OCI-LY3 (cell line): Measurements from ENCODE around the gene BRICD5.

ENCODE experiments used
- H2AFZ ChIP-seq: fragments of 200-600, 300-600 bp; shearing (Covaris generic); 2 replicates; pipeline ENCODE4 v1.6.0; 2014; ENCODE audit warnings: antibody characterized with exemption, low read depth, low read length
- H3K27ac ChIP-seq: fragments of 200-600, 300-600 bp; sonication (generic); 2 replicates; pipeline ENCODE4 v1.5.1; 2014; ENCODE audit warnings: mild to moderate bottlenecking, low read length, moderate library complexity, mixed read lengths
- H3K27me3 ChIP-seq: fragments of 200-600, 300-600 bp; sonication (generic); 2 replicates; pipeline ENCODE4 v1.6.1; 2014; ENCODE audit warnings: low read depth, low read length, mixed read lengths
- H3K36me3 ChIP-seq: fragments of 200-600, 300-600 bp; sonication (generic); replicated peaks from 2 replicates; pipeline ENCODE3; 2014; ENCODE audit warnings: low read depth, low read length, mixed read lengths
- H3K4me1 ChIP-seq: fragments of 300-600, 200-600 bp; sonication (generic); 2 replicates; pipeline ENCODE4 v1.6.1; 2014; ENCODE audit warnings: low read length, mixed read lengths
- H3K4me2 ChIP-seq: fragments of 200-600, 300-600 bp; sonication (generic); 2 replicates; pipeline ENCODE4 v1.6.1; 2014; ENCODE audit warnings: low read length, mixed read lengths
- H3K4me3 ChIP-seq: fragments of 300-600, 200-600 bp; sonication (generic); 2 replicates; pipeline ENCODE4 v1.5.1; 2014; ENCODE audit warnings: antibody characterized with exemption, mild to moderate bottlenecking, low read length, moderate library complexity
- H3K79me2 ChIP-seq: fragments of 300-600, 200-600 bp; shearing (Covaris generic); 2 replicates; pipeline ENCODE4 v1.6.1; 2014; ENCODE audit warnings: mild to moderate bottlenecking, low read length, mixed read lengths
- H3K9ac ChIP-seq: fragments of 300-600, 200-600 bp; shearing (Covaris generic); 2 replicates; pipeline ENCODE4 v1.6.0; 2014; ENCODE audit warnings: mild to moderate bottlenecking, low read length, moderate library complexity
- H3K9me3 ChIP-seq: fragments of 200-600, 300-600 bp; shearing (Covaris generic); 2 replicates; pipeline ENCODE4 v1.6.1; 2014; ENCODE audit warnings: low read length, mixed read lengths; ENCODE audit not compliant: insufficient read depth
- H4K20me1 ChIP-seq: fragments of 200-600, 300-600 bp; sonication (generic); 2 replicates; pipeline ENCODE4 v1.6.1; 2016; ENCODE audit warnings: low read length, mixed read lengths; ENCODE audit not compliant: insufficient read depth
- EZH2phosphoT487 ChIP-seq: fragments of 200-600 bp; shearing (Covaris generic); IDR thresholded peaks from 2 replicates; pipeline ENCODE4 v1.6.1; 2018; ENCODE audit warnings: antibody characterized with exemption, mixed run types, low read depth
- TF ChIP-seq, protein P1 (sequence below): fragments of 200-600, 300-600 bp; sonication (generic); IDR thresholded peaks from 2 replicates; pipeline ENCODE4 v1.5.1; 2014; ENCODE audit warnings: antibody characterized with exemption, low read length, low read depth

The BRICD5 gene

DNA sequence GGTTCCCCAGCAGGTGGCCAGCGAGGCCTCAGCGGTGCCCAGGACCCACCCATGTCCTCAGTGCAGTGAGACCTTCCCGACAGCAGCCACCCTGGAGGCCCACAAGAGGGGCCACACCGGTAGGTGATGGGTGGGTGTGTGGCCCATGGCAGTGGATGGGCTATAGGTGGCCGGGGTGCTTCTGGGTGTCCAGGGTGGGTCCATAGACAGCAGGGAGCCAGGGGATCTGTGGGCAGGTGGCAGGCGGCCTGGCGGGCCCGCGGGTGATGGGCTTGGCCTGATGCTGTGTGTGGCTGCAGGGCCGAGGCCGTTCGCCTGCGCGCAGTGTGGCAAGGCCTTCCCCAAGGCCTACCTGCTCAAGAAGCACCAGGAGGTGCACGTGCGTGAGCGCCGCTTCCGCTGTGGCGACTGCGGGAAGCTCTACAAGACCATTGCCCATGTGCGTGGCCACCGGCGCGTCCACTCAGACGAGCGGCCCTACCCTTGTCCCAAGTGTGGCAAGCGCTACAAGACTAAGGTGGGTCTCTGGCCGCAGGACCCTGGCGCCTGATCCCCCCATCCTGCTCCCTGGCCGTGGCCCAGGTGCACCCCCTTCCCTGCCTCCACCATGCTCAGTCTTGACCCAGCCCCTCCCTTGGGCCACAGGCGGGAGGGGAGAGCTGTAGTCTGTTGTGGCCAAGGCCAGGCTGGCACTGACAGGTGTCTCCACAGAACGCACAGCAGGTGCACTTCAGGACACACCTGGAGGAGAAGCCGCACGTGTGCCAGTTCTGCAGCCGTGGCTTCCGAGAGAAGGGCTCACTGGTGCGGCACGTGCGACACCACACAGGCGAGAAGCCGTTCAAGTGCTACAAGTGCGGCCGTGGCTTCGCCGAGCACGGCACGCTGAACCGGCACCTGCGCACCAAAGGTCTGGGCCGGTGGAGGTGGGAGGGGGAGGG lies 23.5 kb upstream of the BRICD5 start:
- TF ChIP-seq EZH2phosphoT487 = no peak
- TF ChIP-seq, protein P1, sequence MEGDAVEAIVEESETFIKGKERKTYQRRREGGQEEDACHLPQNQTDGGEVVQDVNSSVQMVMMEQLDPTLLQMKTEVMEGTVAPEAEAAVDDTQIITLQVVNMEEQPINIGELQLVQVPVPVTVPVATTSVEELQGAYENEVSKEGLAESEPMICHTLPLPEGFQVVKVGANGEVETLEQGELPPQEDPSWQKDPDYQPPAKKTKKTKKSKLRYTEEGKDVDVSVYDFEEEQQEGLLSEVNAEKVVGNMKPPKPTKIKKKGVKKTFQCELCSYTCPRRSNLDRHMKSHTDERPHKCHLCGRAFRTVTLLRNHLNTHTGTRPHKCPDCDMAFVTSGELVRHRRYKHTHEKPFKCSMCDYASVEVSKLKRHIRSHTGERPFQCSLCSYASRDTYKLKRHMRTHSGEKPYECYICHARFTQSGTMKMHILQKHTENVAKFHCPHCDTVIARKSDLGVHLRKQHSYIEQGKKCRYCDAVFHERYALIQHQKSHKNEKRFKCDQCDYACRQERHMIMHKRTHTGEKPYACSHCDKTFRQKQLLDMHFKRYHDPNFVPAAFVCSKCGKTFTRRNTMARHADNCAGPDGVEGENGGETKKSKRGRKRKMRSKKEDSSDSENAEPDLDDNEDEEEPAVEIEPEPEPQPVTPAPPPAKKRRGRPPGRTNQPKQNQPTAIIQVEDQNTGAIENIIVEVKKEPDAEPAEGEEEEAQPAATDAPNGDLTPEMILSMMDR = no peak
- Histone ChIP-seq H4K20me1 (no peaks in the 10 kb centered on the region), H3K4me3 (no peak overlapping the region), H3K27ac (no peak overlapping the region), H3K4me2 (no peak overlapping the region), H3K79me2 (no peaks in the 10 kb centered on the region; the same call in 1 of the 2 replicates), H3K9ac (no peak overlapping the region), H3K36me3 (peaks cover 20% of the 10 kb centered on the region), H2AFZ (no peak overlapping the region), H3K4me1 (no peaks in the 10 kb centered on the region), H3K9me3 (no peaks in the 10 kb centered on the region), H3K27me3 (no peaks in the 10 kb centered on the region)

DNA sequence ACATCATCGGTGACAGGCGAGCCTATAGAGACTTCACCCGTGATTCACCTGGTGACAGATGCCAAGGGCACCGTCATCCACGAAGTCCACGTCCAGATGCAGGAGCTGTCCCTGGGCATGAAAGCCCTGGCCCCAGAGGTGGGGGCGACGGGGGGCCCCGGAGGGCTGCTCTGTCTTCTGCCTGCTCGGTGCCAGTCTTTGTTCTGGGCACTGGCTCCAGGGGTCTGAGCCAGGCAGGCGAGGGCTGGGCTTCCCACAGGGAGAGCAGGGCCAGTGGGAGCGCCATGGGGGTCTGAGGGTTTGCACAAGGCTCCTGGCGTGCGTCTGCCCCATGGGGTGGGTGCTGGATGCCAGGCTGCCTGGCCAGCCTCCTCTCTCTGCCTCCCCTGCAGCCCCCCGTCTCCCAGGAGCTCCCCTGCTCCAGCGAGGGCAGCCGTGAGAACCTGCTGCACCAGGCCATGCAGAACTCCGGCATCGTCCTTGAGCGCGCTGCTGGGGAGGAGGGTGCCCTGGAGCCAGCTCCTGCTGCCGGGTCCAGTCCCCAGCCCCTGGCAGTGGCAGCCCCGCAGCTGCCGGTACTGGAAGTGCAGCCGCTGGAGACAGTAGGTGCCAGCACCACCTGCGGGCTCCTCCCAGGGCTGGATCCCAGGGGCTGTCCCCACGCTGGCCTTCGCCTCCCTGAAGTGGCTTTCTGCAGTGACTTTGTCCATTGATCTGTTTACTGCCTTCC lies 22.5 kb upstream of the BRICD5 start:
- H3K27ac ChIP-seq = no peak overlapping the region
- no peaks in the 10 kb centered on the region for H3K4me1 ChIP-seq
- H3K4me3 ChIP-seq = no peak overlapping the region
- H3K9ac ChIP-seq = no peak overlapping the region
- H2AFZ ChIP-seq = no peak overlapping the region
- H3K79me2 ChIP-seq = peaks cover 6% of the 10 kb centered on the region
- peaks cover 20% of the 10 kb centered on the region for H3K36me3 ChIP-seq
- no peaks in the 10 kb centered on the region for H3K27me3 ChIP-seq
- TF ChIP-seq, protein P1 = no peak
- TF ChIP-seq EZH2phosphoT487 = no peak
- no peaks in the 10 kb centered on the region for H3K9me3 ChIP-seq
- no peaks in the 10 kb centered on the region for H4K20me1 ChIP-seq
- no peak overlapping the region for H3K4me2 ChIP-seq

DNA sequence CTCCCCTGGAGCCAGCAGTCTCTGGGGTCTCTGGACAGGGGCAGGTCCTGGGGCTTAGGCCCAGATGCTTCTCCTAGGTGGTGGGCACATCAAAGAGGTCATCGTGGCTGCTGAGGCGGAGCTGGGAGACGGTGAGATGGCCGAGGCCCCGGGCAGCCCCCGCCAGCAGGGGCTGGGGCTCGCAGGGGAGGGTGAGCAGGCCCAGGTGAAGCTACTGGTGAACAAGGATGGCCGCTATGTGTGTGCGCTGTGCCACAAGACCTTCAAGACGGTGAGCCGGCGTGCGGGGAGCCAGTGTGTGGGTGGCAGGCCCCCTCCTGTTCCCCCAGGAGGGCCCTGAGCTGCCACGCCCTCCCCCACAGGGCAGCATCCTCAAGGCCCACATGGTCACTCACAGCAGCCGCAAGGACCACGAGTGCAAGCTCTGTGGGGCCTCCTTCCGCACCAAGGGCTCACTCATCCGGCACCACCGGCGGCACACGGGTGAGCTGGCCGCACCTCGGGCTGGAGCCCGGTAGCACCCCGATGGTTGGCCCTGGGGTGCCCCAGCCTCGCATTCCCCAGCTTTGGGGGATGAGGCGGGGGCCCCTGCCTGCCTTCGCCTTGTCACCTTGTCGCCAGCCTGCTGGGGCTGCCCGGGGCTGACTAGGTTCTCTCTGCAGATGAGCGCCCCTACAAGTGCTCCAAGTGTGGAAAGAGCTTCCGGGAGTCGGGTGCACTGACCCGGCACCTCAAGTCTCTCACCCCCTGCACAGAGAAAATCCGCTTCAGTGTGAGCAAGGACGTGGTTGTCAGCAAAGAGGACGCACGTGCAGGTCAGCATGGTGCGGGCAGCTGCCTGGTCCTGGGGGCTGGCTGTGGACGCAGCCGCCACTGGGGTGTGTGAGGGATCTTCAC lies 21.7 kb upstream of the BRICD5 start:
- H3K27ac ChIP-seq = no peak overlapping the region
- peaks cover 12% of the 10 kb centered on the region for H3K79me2 ChIP-seq
- peaks cover 4% of the 10 kb centered on the region for H4K20me1 ChIP-seq
- no peak overlapping the region for H3K9ac ChIP-seq
- H3K9me3 ChIP-seq = no peaks in the 10 kb centered on the region
- H3K4me3 ChIP-seq = no peak overlapping the region
- TF ChIP-seq, protein P1 = no peak
- TF ChIP-seq EZH2phosphoT487 = no peak
- peaks cover 22% of the 10 kb centered on the region for H3K36me3 ChIP-seq
- no peak overlapping the region for H2AFZ ChIP-seq
- H3K4me1 ChIP-seq = no peaks in the 10 kb centered on the region
- no peak overlapping the region for H3K4me2 ChIP-seq
- no peaks in the 10 kb centered on the region for H3K27me3 ChIP-seq
